CD4-positive, alpha-beta T cell treated with Interferon alpha-2 for 1 hour (primary cell): ENCODE data around the gene MGMT.

ENCODE experiments used
- DNase-seq, 2 donors: peaks; one replicate each; pipeline ENCODE4 v3.0.0-alpha.2; 2020 to 2022

MGMT gene

GRCh38 chr10:129629911-129630310 lies 162.9 kb downstream of the MGMT start:
- no peak for DNase-seq

- no peak for DNase-seq
These were observed 164.0 kb downstream of the MGMT start for GRCh38 chr10:129631006-129631405.

GRCh38 chr10:129631870-129632623 lies 165.0 kb downstream of the MGMT start:
- no peak for DNase-seq

GRCh38 chr10:129637010-129637409 lies 170.0 kb downstream of the MGMT start:
- no peak for DNase-seq

DNA sequence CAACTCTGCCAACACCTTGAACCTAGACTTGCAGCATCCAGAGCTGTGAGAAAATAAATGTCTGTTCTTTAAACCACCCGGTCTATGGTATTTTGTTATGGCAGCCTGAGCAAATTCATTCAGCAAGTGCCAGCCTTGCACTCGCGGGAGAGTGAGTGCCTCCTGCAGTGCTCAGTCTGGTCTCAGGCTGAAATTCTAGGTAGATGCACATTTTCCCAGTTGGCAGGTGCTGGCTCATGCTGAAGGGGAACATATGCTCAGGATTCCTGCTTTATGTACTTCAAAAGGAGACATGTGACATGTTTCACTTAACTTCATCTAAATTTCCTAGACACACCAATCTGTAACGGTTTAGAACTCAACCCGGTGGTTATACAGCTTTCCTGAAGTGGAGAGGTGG lies 170.8 kb downstream of the MGMT start:
- DNase-seq, result no peak

DNA sequence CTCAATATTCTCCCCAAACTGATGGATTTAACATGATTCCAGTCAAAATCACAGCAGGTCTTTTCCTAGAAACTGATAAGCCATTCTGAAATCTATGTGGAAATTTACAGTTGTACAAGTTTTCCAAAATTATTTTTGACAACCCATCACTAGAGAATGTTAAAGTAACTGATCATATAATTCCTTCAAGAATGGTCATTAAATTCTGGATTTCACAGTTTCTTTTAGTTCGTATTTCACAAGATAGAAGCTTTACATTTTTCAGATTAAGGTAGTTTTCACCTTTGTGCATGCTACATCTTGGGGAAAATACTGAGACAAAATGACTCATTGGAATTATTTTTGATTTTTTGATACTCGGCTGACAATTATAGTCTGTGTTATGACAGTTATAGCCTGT lies 174.3 kb downstream of the MGMT start:
- no peak for DNase-seq

DNA sequence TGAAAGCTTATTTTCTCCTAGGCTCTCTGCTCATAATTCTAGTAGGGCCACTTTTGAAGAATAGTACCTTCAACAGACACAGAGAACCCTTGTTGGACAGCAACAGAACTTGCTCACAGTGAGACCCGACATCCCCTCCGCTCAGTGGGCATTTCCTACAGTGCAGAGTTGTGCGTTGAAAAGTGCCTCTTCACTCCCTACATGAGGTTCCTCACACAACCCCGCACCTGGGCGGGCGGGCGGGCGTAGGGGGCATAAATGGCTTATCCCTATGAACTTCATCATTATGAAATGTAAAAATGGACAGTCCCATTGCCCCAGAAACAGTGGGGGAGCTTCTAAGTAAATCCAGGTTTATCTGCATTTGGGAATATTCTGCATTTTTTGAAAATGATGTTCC lies 174.9 kb downstream of the MGMT start:
- no peak for DNase-seq

GRCh38 chr10:129642427-129642826 lies 175.4 kb downstream of the MGMT start:
- no peak for DNase-seq

DNA sequence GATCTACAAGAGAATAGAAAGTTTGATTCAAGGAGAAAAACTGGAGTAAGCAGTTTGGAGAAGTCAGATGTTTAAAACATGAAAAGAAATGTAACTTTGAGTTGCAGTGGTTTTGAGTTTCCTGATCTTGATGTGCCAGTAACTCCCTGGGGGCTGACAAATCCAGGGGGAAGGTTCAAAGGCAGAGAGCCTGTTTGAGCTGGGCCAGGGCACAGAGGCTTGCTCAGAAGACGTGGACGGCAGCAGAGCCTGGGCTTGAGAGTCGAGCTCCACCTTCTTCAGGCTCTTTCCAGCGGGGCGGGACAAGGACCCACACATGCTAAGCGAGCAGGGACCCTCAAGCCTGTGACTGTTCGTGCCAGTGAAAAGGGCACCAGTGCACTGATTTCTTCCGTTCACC lies 176.2 kb downstream of the MGMT start:
- no peak for DNase-seq

GRCh38 chr10:129645487-129645886 lies 178.4 kb downstream of the MGMT start:
- DNase-seq, result no peak

GRCh38 chr10:129646973-129647372 lies 179.9 kb downstream of the MGMT start:
- DNase-seq, result no peak

GRCh38 chr10:129647590-129647989 lies 180.5 kb downstream of the MGMT start:
- no peak for DNase-seq

- no peak for DNase-seq
These were observed 181.8 kb downstream of the MGMT start for GRCh38 chr10:129648856-129649255.

- no peak for DNase-seq
These were observed 185.0 kb downstream of the MGMT start for GRCh38 chr10:129652021-129652420.

DNA sequence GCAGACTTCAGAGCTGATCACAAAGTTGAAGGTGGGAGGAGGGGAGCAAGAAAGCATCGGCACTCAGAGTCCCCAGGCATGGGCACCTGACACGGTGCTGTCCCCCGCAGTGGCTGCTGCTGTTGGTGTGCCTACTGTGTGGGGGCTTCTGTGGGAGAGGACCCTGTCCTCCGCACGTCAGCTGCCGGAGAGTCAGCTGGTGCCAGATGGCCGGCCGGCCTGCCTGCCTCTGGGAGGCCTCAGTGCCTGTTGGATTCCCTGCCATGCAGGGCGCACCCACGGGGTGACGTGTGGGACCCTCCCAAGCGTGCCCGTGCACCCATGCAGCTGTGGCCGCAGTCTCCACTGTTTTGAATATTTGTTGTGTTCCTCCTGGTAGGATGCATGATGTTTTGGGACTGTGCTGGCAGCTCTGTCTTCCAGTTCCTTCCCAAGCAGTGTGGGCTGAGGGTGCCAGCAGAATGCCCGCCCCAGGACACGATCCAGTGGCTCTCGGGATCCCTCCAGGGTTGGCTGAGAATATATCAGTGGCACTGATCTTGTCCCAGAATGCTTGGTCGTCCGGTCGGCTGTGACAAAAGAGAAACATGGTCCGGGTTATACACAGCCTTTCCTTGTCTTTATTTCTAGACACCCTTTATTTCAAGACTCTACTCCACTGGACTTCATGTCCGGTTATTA lies 185.6 kb downstream of the MGMT start:
- no peak for DNase-seq

GRCh38 chr10:129653428-129653827 lies 186.4 kb downstream of the MGMT start:
- no peak for DNase-seq

DNA sequence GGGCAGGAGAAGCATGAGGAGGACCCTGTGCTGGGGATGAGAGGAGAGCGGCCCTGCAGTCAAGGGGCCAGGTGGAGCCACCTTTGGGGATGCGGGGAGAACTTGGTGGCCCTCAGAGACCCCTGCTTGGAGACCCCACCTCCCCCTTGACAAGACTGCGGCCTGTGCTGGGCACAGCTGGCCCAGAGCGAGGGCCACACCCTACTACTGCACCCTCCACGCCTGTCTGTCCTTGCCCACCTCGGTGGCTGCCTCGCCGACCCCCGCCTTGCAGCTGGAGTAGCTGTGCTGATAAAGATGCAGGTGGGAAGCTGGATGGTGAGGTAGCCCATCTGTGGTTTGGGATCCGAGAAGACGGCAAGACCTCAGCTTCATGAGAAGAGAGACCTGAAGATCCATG lies 186.8 kb downstream of the MGMT start:
- no peak for DNase-seq

GRCh38 chr10:129654461-129654860 lies 187.4 kb downstream of the MGMT start:
- DNase-seq, result no peak

GRCh38 chr10:129655007-129655678 lies 188.1 kb downstream of the MGMT start:
- no peak for DNase-seq

- DNase-seq, result no peak
These were observed 188.6 kb downstream of the MGMT start for GRCh38 chr10:129655679-129656031.

GRCh38 chr10:129656642-129657041 lies 189.6 kb downstream of the MGMT start:
- no peak for DNase-seq

GRCh38 chr10:129657297-129658017 lies 190.4 kb downstream of the MGMT start:
- no peak for DNase-seq

DNA sequence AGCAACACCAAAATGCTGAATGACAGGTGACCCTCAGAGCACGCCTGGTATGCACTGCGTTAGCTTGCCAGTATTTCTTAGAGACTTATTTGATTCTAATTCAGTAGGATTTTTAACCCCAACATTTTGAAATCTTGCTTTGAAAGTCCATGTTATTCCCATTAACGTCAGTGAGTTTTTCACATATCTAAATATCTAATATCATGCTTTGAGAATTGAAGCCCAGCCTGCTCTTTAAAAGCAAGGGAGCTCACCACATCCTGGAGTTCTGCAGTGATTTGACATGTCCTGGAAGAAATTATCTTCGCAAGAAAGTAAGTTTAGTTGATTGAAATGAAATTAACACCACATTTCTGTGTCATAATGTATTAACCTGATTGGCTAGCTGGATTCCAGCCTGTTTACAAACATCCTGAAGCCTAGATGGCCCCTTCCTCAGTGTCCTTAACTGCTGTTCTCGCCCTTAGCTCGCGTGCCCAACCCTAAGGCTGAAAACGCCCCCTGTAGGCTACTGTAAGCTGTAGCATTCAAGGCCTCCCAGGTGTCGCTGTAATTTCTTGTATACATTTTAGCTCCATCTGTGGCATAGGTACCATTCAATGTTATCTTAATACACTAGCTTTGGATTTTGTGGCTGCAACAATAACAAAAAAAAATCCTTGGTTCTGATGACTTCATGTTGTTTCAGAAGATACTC lies 191.5 kb downstream of the MGMT start:
- DNase-seq, result no peak
